Activated CD4-positive, alpha-beta T cell treated with anti-CD3 and anti-CD28 coated beads, Interleukin-2, amount 50 U/mL, for 1 hour (primary cell): ENCODE results near the gene ME3.

Experiments
- DNase-seq: peaks from one replicate; pipeline ENCODE4 v3.0.0-alpha.2; 2020

ME3 gene

DNA sequence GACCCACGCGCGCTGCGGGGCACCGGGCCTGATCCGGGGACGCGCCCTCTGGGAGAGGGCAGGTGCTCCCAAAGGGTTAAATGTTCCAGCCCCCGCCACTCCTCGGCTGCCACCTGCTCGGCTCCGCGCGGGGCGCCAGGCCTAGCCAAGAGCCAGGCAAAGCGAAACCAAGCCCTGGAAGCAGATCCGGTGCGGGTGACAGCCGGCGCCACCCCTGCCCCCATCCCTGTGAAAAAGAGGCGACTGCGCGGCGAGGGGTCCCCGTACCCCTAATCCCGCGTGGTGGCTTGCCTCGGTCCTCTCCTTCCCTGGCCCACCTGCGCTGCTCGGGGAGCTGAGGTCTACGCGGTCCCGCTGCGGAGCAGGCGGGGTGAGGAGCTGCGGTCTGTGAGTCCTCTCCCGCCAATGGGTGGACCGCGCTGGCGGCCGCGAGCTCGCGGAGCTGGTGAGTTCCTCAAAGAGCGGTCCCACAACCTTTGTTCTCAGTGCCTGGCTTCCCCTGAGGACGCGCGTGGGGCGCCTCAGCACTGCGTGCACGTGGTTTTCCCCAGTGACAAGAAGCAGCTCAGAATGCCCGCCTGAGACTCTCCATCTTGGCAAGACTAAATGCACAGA is at the start of gene ME3:
Gene ME3, minus strand, starts transcription at position 610 of the 615 bp plus-strand sequence.
- DNase-seq: peak; percentile 30

DNA sequence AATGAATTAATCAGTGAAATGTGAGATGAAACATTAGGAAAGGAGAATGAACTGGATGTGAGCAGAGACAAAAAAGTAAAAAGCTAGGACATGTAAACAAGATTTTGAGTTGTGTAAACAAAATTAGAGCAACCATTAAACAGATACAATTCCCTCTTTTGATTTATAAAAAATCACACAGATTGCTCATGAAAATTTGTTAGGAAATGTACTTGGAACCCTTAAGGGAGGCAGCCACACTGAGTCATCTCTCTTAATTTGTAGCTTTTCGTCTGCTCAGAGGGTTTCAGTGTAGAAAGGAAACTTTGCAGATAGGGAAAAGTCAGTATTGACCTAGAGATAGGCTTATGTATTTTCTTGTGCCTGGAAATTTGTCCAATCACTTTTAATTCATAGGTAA is 49.6 kb upstream of the ME3 start:
- no peak for DNase-seq

DNA sequence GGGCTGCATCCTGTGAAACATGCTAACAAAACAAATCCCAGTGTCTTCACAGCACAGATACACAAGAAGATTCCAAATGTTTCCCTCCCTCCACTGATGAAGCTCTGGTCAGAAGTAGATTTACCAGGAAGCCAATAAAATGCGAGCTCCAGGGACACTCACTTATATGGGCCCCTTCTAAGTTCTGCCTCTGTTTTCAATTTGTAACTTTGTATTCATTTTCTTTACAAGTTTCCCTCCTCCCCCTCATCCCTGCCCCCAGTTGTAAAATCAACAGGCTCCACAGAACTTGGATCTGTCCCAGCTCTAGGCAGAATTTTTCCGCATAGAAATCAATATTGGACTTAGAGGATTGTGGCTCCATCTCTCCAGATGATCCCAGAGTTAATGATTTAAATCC is 48.1 kb upstream of the ME3 start:
- no peak for DNase-seq

GRCh38 chr11:86719781-86720463 is 47.5 kb upstream of the ME3 start:
- no peak for DNase-seq

DNA sequence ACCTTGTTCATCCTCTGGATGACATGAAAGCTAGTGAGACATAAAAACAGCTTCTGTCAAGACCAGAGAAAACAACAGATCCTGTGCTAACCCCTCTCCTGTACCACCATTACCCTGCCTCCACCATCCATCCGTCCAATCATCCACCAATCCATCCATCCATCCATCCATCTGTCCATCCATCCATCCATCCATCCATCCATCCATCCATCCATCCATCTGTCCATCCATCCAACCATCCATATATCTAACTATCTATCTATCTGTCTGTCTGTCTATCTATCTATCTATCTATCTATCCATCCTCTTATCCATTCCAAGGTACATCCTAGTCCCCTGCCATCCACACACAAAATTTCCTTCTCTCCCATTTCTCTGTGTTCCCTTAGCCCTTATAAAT is 46.6 kb upstream of the ME3 start:
- no peak for DNase-seq

- no peak for DNase-seq
Observed at GRCh38 chr11:86718521-86718920, 46.1 kb upstream of the ME3 start.

DNA sequence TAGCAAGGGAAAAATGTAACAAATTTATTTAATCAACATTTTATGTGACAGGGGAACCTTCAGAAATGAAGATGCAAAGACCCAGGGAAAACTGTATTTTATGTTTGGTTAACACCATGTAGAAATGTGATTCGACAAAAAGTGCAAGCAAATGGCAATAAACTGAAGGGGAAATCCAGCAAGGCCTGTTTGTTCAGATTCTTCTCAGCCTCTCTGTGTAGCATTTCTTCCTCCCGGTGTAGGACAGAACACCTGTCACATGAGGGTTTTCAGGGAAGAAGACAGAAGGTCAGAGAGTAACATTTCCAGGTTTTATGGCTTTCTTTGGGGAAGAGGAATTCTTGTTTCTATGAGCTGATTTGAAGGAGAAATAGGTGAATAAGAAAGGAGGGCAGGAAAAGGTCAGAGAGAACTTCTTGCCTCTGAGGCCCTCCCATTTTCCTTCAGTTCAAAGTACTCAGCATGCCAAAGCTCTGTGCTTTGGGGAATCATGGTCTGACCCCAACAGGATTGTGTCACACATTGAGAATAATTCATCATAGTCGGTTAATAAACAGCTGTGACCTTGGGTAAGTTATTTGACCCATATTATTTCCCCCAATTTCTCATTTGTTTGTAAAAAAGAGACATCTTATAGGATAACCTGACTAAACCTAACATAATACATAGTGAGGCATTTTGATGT is 45.5 kb upstream of the ME3 start:
- DNase-seq: no peak

- DNase-seq: no peak
Observed at GRCh38 chr11:86715611-86716010, 43.2 kb upstream of the ME3 start.

- no peak for DNase-seq
Observed at GRCh38 chr11:86713552-86713951, 41.1 kb upstream of the ME3 start.

DNA sequence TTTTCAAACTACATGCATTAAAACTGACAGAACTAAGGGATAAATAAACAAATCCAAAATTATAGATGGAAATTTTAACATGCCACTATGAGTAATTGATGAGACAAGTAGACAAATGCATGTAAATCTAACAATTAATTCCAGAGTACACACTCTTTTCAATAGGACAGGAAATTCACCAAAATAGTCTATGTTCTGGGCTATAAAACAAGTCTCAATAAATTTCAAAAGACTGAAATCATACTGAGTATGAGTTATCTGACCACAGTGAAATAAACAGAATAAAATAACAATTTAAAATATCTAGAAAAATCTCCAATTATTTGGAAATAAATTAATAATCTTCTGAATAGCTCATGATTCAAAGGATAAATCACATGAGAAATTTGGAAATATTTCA is 38.5 kb upstream of the ME3 start:
- no peak for DNase-seq

DNA sequence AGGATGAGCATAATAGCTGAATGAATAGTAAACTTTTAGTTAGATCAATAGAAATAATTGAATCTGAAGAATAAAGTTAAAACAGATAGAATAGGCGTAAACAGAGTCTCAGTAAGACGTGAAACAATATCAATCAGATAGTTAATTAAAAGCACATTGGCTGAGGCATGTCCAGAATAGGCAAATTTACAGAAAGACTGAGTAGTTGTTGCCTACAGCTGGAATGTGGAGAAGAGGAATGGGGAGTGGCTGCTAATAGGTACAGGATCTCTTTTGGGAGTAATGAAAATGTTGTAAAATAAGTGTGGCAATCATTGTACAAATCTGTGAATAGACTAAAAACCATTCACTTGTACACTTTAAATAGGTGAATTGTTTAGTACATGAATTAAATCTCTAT is 36.3 kb upstream of the ME3 start:
- DNase-seq: no peak

GRCh38 chr11:86706338-86707131 is 34.1 kb upstream of the ME3 start:
- DNase-seq: no peak

DNA sequence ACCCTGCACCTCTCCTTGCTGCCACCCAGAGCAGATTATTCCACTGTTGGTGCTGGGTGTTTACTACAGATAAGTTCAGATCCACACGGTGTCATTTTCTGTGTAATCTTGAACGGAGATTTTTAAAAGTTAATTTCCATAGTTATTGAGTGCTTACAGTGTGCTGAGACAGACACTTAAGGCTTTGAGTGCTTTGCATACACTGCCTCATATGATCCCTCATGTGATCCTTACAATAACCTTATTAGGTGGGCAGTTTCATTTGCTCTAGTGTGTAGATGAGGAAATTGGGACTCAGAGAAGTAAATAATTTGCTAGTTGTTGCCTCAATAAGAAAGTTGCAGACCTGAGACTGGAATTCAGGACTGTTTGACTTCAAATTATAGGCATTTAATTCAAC is 32.3 kb upstream of the ME3 start:
- DNase-seq: no peak

GRCh38 chr11:86703987-86704386 is 31.6 kb upstream of the ME3 start:
- no peak for DNase-seq

DNA sequence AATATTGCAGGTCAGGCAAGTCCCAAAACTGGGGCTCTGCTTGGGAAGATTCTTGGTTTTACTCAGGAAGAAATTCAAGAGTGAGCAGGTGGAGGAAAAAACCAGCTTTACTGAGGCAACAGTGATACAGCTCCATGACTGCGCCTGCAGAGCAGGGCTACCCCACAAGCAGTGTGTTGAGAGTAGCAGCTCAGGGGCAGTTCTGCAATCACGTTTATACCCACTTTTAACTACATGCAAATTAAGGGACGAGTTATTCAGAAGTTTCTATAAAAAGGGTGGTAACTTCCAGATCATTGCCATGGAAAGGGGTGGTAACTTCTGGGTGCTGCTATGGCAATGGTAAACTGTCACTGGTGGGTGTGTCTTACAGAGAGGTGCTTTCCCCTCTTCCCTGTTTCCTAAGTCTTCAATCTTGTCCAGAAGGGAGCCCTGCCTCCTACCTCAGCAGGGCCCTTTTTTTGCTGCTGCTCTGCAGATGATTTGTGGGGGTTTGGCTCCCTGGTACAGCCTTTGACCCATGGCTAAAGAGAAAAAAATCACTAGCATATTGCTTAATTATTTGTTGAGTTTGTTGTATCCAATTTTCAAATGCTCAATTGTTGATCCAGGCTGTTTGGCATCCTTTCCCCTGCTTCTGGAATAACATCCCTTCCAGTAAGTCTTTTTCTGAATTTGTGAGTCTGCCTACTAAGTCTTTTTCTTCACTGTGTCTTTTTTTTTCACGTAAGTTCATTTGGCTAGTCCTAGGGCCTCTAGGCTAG is 30.0 kb upstream of the ME3 start:
- no peak for DNase-seq

- no peak for DNase-seq
Observed at GRCh38 chr11:86699040-86699791, 26.8 kb upstream of the ME3 start.

- no peak for DNase-seq
Observed at GRCh38 chr11:86698639-86699038, 26.2 kb upstream of the ME3 start.

DNA sequence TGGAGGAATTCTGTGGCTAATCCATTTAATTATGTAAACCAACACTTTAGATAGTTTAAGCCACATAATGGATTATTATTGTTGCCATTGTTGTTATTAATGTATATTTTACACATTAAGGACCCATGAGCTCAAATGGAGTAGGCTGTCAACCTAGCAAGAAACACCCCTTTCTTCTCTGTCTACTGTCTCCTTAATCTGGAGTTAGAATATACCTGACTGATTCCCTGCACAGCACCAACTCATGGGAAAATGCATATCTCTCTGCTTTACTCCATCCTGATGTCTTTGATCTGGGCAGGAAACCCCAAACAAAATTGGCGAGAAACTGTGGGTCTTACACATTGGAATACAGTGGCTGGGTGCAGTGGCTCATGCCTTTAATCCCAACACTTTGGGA is 24.0 kb upstream of the ME3 start:
- no peak for DNase-seq

DNA sequence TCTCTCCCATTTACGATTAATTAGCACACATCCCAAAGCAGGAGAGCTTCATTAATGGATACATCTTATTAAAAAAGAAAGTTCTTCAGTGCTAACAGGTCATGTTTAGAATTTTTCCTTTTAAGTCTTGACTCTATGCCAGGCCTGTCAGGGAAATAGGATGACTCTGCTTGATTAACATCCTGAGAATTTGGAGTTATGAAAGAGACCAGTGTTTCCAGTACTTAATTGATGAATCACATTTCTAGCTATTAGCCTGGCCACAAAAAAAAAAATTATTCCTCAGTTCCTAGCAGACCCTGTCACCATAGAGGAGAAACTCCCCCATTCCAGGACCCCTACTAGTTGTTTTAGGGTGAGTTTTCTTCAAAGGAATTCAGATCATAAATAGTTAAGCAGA is 23.6 kb upstream of the ME3 start:
- DNase-seq: no peak

- no peak for DNase-seq
Observed at GRCh38 chr11:86695373-86695772, 23.0 kb upstream of the ME3 start.

DNA sequence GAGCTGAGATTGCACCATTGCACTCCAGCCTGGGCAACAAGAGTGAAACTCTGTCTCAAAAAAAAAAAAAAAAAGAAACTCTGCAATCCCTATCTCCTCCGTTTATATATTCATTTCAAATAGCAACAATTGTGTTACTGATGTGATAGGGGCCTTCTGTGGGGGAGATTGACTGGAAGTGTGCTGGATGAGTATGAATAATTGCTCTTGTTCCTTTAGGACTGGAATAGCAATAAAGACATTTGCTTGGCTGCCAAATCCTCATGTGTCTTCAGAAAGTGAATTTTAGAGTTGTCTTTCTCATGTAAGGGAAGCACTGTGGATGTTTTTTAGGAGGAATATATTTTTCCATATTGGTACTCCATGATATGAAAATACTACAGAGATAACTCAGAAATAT is 21.1 kb upstream of the ME3 start:
- no peak for DNase-seq

- no peak for DNase-seq
Observed at GRCh38 chr11:86692746-86693145, 20.3 kb upstream of the ME3 start.
